Naive B cell (primary cell): Measurements from ENCODE around the gene SCYGR5. TPM values are rescaled to one million over a fixed set of nuclear protein-coding genes. Genes with fewer than 3 reads are reported as not detected.

Experiments used
- ATAC-seq, 2 donors: fragments of 150-1000 bp; cut with Tn5 transposase; 2 replicates each; pipeline ENCODE4 v1.10.0; 2021; ENCODE audit warnings: low read depth in 2 of 2, mild to moderate bottlenecking in 2 of 2, moderate library complexity in 2 of 2
- DNase-seq: peaks from one replicate; pipeline ENCODE4 v3.0.0; 2022
- H3K27ac Mint-ChIP-seq, 6 donors: one replicate each; pipeline ENCODE4 v1.8.0; 2020 to 2022; ENCODE audit warnings: mild to moderate bottlenecking in 6 of 6, mixed read lengths in 6 of 6, moderate library complexity in 5 of 6, inconsistent platforms in 2 of 6
- H3K27me3 Mint-ChIP-seq, 3 donors: one replicate each; pipeline ENCODE4 v1.8.0; 2021 to 2022; ENCODE audit warnings: mixed read lengths in 3 of 3, mild to moderate bottlenecking in 1 of 3
- H3K36me3 Mint-ChIP-seq, 2 donors: one replicate each; pipeline ENCODE4 v1.8.0; 2020 to 2022; ENCODE audit warnings: mixed read lengths in 2 of 2, inconsistent platforms in 1 of 2, mild to moderate bottlenecking in 1 of 2
- H3K4me1 Mint-ChIP-seq, 3 donors: one replicate each; pipeline ENCODE4 v1.8.0; 2020 to 2022; ENCODE audit warnings: mixed read lengths in 3 of 3, inconsistent platforms in 1 of 3, mild to moderate bottlenecking in 1 of 3, moderate library complexity in 1 of 3
- H3K4me3 Mint-ChIP-seq, 8 donors: one replicate each; pipeline ENCODE4 v1.8.0; 2020 to 2022; ENCODE audit warnings: mild to moderate bottlenecking in 8 of 8, mixed read lengths in 8 of 8, moderate library complexity in 8 of 8, inconsistent platforms in 2 of 8
- H3K9me3 Mint-ChIP-seq, 7 donors: one replicate each; pipeline ENCODE4 v1.8.0; 2020 to 2022; ENCODE audit warnings: mixed read lengths in 7 of 7, mild to moderate bottlenecking in 5 of 7, inconsistent platforms in 2 of 7, moderate library complexity in 1 of 7
- polyA plus RNA-seq, 6 donors: library from polyadenylated mRNA; unstranded; fragments of 300-500 nt; fragmentation: Illumina TruSeq; gene quantifications; one replicate each; pipeline ENCODE4 v1.2.3, GENCODE V29; 2021; ENCODE audit warnings: low read depth in 6 of 6

The SCYGR5 gene
- polyA plus RNA-seq, 6 donors from 2014 or later, result not detected

- no peaks in the 10 kb centered on the region for H3K4me1 Mint-ChIP-seq
- H3K4me3 Mint-ChIP-seq, result no peak overlapping the region
- no peak for DNase-seq
- ATAC-seq, result no peak
- H3K27me3 Mint-ChIP-seq, result peaks cover 9 to 26% (median 26%) of the 10 kb centered on the region in 3 donors
- no peaks in the 10 kb centered on the region for H3K36me3 Mint-ChIP-seq
- peaks cover 0 to 2% (median 0%) of the 10 kb centered on the region in 7 donors for H3K9me3 Mint-ChIP-seq
- H3K27ac Mint-ChIP-seq, result no peak overlapping the region
Measured at GRCh38 chr2:227701556-227701955, 35.0 kb downstream of the SCYGR5 start.

GRCh38 chr2:227703280-227703732, 36.7 kb downstream of the SCYGR5 start:
- Mint-ChIP-seq H3K9me3 (peaks cover 0 to 2% (median 0%) of the 10 kb centered on the region in 7 donors), H3K27me3 (peaks cover 9 to 26% (median 26%) of the 10 kb centered on the region in 3 donors), H3K4me1 (no peaks in the 10 kb centered on the region), H3K36me3 (no peaks in the 10 kb centered on the region), H3K4me3 (peak overlapping the region in 1 of 8 donors; percentile 0), H3K27ac (no peak overlapping the region)
- no peak for DNase-seq
- ATAC-seq, result no peak

- no peak overlapping the region for H3K27ac Mint-ChIP-seq
- peaks cover 0 to 2% (median 0%) of the 10 kb centered on the region in 7 donors for H3K9me3 Mint-ChIP-seq
- H3K36me3 Mint-ChIP-seq, result no peaks in the 10 kb centered on the region
- H3K4me1 Mint-ChIP-seq, result no peaks in the 10 kb centered on the region
- H3K4me3 Mint-ChIP-seq, result no peak overlapping the region
- H3K27me3 Mint-ChIP-seq, result peaks cover 9 to 30% (median 26%) of the 10 kb centered on the region in 3 donors
- DNase-seq (no peak), ATAC-seq (no peak)
Measured at GRCh38 chr2:227703961-227704360, 37.4 kb downstream of the SCYGR5 start.

- H3K27ac Mint-ChIP-seq, result peak overlapping the region in 1 of 6 donors; percentile 39
- peaks cover 9 to 26% (median 23%) of the 10 kb centered on the region in 3 donors for H3K27me3 Mint-ChIP-seq
- no peaks in the 10 kb centered on the region for H3K4me1 Mint-ChIP-seq
- no peak for DNase-seq
- no peaks in the 10 kb centered on the region for H3K36me3 Mint-ChIP-seq
- H3K9me3 Mint-ChIP-seq, result no peaks in the 10 kb centered on the region
- ATAC-seq, result no peak
- no peak overlapping the region for H3K4me3 Mint-ChIP-seq
Measured at GRCh38 chr2:227706859-227707258, 40.3 kb downstream of the SCYGR5 start.

- H3K36me3 Mint-ChIP-seq, result no peaks in the 10 kb centered on the region
Measured at GRCh38 chr2:227707390-227707789, 40.8 kb downstream of the SCYGR5 start.

GRCh38 chr2:227710986-227711385, 44.4 kb downstream of the SCYGR5 start:
- ATAC-seq, result no peak
- Mint-ChIP-seq H3K4me1 (no peaks in the 10 kb centered on the region), H3K27me3 (peaks cover 5 to 8% (median 8%) of the 10 kb centered on the region in 3 donors), H3K36me3 (no peaks in the 10 kb centered on the region), H3K27ac (no peak overlapping the region), H3K4me3 (no peak overlapping the region), H3K9me3 (no peaks in the 10 kb centered on the region)
- DNase-seq, result no peak

More at GRCh38 chr2:227707390-227707789, 40.8 kb downstream of the SCYGR5 start:
- ATAC-seq (no peak), DNase-seq (no peak)
- Mint-ChIP-seq H3K4me3 (no peak overlapping the region), H3K27ac (no peak overlapping the region), H3K4me1 (no peaks in the 10 kb centered on the region), H3K27me3 (peaks cover 9 to 26% (median 23%) of the 10 kb centered on the region in 3 donors), H3K9me3 (no peaks in the 10 kb centered on the region)

- Mint-ChIP-seq H3K4me3 (no peak overlapping the region), H3K27me3 (peaks cover 0 to 14% (median 8%) of the 10 kb centered on the region in 3 donors)
Measured at GRCh38 chr2:227713291-227713690, 46.7 kb downstream of the SCYGR5 start.

GRCh38 chr2:227716501-227716900, 49.9 kb downstream of the SCYGR5 start:
- H3K27me3 Mint-ChIP-seq, result peaks cover 9 to 30% (median 9%) of the 10 kb centered on the region in 3 donors
- peaks cover 0 to 6% (median 4%) of the 10 kb centered on the region in 3 donors for H3K4me1 Mint-ChIP-seq
- H3K36me3 Mint-ChIP-seq, result no peaks in the 10 kb centered on the region
- no peak for ATAC-seq
- H3K27ac Mint-ChIP-seq, result no peak overlapping the region
- DNase-seq, result no peak
- no peak overlapping the region for H3K4me3 Mint-ChIP-seq
- H3K9me3 Mint-ChIP-seq, result no peaks in the 10 kb centered on the region

More at GRCh38 chr2:227713291-227713690, 46.7 kb downstream of the SCYGR5 start:
- Mint-ChIP-seq H3K9me3 (no peaks in the 10 kb centered on the region), H3K36me3 (no peaks in the 10 kb centered on the region), H3K4me1 (peaks cover 0 to 6% (median 2%) of the 10 kb centered on the region in 3 donors), H3K27ac (peak overlapping the region in 1 of 6 donors; percentile 47)
- ATAC-seq (no peak), DNase-seq (no peak)

Other genes with a start within 250 kb of the SCYGR5 start
- gene AGFG1, start 194.6 kb upstream of the SCYGR5 start, polyA plus RNA-seq, result 10 to 100 TPM; 17.9 to 38.5 (median 26.6) TPM
- not detected for gene SCYGR2, start 67.9 kb upstream of the SCYGR5 start, polyA plus RNA-seq
- gene SCYGR3, start 52.0 kb upstream of the SCYGR5 start, polyA plus RNA-seq, result not detected
- gene SCYGR4, start 49.3 kb upstream of the SCYGR5 start, polyA plus RNA-seq, result not detected
- not detected for gene SLC19A3, start 51.2 kb downstream of the SCYGR5 start, polyA plus RNA-seq
- not detected for gene SCYGR6, start 58.0 kb downstream of the SCYGR5 start, polyA plus RNA-seq
- not detected for gene SCYGR7, start 61.5 kb downstream of the SCYGR5 start, polyA plus RNA-seq
- gene SCYGR8, start 79.1 kb downstream of the SCYGR5 start, polyA plus RNA-seq, result not detected
- under 1 TPM in 1 of 6 donors, not detected in 5; 0.94 TPM for gene CCL20, start 147.0 kb downstream of the SCYGR5 start, polyA plus RNA-seq
- gene DAW1, start 204.8 kb downstream of the SCYGR5 start, polyA plus RNA-seq, result not detected